Ovary (tissue), 3 donors: ENCODE measurements around the gene CEP55.

Experiments
- POLR2A ChIP-seq: fragments of 450-650 bp; IDR thresholded peaks from one replicate; pipeline ENCODE4 v1.6.1; 2017; ENCODE audit warnings: antibody characterized with exemption, mild to moderate bottlenecking, moderate library complexity
- TF ChIP-seq, protein P1 (sequence below), 3 donors: fragments of 450-650 bp in 2 of 3; fragments of 200-600 bp in 1 of 3; IDR thresholded peaks; one replicate each; pipeline versions ENCODE4 v1.5.1 to v1.8.0; 2016 to 2022; ENCODE audit warnings: antibody characterized with exemption in 3 of 3, mild to moderate bottlenecking in 1 of 3
- donor health status: DM: no; HTN: no; CAD: no.

DNA sequence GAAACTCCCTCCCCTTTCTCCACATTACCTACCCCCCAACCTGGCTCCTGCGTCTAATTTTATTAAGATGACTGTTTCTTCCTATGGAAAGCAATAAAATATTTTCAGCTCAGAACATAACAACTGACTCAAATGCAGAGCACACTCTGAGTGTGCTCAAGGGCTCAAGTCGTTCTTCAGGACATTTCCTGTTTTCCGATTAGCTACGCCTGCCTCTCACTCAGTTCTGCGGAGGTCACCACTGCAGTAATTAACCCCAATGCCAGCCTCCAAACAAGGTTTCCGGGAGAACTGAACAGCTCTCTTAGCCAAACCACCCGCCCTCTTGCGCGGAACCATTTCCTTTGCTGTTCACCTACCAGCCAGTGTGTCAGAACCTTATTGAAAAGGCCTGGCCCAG, 33.5 kb upstream of the CEP55 start:
- TF ChIP-seq, protein P1, sequence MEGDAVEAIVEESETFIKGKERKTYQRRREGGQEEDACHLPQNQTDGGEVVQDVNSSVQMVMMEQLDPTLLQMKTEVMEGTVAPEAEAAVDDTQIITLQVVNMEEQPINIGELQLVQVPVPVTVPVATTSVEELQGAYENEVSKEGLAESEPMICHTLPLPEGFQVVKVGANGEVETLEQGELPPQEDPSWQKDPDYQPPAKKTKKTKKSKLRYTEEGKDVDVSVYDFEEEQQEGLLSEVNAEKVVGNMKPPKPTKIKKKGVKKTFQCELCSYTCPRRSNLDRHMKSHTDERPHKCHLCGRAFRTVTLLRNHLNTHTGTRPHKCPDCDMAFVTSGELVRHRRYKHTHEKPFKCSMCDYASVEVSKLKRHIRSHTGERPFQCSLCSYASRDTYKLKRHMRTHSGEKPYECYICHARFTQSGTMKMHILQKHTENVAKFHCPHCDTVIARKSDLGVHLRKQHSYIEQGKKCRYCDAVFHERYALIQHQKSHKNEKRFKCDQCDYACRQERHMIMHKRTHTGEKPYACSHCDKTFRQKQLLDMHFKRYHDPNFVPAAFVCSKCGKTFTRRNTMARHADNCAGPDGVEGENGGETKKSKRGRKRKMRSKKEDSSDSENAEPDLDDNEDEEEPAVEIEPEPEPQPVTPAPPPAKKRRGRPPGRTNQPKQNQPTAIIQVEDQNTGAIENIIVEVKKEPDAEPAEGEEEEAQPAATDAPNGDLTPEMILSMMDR (IDR thresholded peaks at IDR 0.05) = no peak
- no peak for TF ChIP-seq POLR2A
